Measurements from ENCODE around the gene C9orf40.
A peak's percentile ranks its signal among the peaks of the same experiment; 100 is the strongest.

The C9orf40 gene

GRCh38 chr9:74952201-74953151, at the start of gene C9orf40:
Gene C9orf40 (minus strand): TSS chr9:74952912. CDS start chr9:74952611, 301 bp downstream.
- DNase-seq = peak; percentile 93

- no peak for DNase-seq
Measured at GRCh38 chr9:75001719-75002421, 49.2 kb upstream of the C9orf40 start.

DNA sequence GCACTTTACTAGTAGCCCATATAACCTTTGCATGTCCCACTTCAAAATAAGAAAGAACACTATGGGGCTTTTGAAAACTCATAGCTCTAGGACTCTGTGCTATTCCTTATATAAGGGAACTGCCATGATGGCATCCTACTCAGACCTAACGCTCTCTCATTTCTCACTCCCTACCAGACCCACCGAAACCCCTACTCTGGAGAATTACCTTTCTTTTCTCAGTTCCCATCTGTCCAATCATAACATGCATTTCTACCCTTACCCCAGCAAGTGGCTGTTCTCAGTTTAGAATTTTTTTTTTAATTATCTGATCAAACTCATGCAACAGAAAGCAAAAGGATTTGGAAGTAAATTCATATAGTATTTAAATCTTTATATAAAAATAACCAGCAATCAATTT, 48.1 kb upstream of the C9orf40 start:
- no peak for DNase-seq

GRCh38 chr9:74985041-74985440, 32.3 kb upstream of the C9orf40 start:
- DNase-seq = no peak

- no peak for DNase-seq
Measured at GRCh38 chr9:74983709-74984108, 31.0 kb upstream of the C9orf40 start.

DNA sequence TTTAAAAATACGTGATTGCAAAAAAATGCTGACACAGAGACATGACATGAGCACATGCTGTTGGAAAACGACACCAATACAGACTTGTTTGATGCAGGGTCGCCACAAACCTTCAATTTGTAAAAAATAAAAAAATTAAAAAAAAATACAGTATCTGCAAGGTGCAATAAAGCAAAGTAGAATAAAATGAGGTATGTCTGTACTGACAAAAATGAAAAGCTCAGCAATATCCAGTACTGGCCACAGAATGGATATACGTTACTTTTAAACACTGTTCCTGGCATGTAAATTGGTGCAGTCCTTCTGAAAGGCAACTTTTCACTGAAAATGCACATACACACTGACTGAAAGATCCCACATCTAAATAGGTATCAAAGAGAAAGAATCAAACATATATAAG, 27.1 kb upstream of the C9orf40 start:
- DNase-seq = no peak

GRCh38 chr9:74977287-74977686, 24.6 kb upstream of the C9orf40 start:
- no peak for DNase-seq

DNA sequence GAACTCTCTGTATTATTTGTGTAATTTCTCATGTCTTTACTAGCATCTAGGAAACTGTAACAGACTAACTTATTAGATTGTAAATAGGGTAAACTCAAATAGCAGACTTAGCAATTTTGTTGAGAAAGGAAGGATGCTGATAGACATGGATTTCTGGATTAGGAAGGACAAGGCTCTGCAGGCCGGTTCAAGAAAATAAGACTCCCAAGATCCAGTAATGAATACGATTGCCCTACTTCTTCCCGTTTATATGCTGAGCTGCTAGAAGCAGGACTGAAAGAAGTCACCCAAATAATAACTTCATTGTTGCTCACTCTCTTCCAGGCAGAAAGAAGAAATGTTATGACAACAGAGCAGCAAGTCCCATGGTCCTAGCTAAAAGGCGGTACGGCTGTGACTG, 22.8 kb upstream of the C9orf40 start:
- no peak for DNase-seq

DNA sequence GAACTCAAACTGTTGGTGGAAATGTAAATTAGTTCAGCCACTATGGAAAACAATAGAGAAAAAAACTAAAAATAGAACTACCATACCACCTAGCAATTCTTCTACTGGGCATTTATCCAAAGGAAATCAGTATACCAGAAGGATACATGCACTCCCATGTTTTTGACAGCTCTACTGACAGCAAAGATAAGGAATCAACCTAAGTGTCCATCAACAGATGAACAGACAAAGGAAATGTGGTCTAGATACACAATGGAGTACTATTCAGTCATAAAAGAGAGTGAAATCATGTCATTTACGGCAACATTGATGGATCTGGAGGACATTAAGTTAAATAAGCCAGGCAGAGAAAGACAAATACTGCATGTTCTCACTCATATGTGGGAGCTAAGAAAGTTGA, 21.8 kb upstream of the C9orf40 start:
- DNase-seq = no peak

DNA sequence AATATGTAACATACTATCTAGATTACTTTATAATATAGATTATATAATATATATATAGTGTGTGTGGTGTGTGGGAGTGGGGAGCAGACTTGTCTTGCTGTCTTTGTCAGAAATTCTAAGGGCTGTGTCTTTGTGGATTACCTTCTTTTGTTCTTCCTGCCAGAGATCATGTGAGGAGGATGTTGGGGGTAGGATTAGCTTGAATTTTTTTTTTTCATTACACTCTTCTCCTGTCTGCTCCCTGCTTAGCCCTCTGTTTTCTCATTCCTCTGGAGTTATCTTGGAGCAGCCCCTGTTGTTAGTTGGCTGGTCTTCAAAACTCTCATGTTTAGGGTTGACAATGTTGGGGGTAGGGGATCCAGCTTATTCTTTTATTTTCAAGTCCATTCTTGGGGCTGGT, 21.0 kb upstream of the C9orf40 start:
- DNase-seq = no peak

DNA sequence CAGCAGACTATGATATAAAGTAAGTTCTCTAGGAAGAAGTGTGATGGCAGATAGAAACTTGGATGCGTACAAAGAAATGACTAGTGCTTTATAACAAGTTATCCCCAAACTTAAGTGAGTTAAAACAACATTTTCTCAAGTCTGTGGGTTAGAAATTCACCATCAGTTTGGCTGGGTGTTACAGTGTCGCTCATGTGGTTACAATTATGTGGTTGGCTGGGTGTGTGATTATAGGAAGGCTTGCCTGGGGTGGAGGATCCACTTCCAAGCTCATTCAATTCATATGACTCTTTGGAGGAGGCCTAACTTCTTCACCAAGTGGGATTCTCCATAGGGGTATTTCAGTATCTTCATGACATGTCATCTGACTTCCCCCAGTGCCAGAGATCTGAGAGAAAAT, 10.3 kb upstream of the C9orf40 start:
- DNase-seq = no peak

DNA sequence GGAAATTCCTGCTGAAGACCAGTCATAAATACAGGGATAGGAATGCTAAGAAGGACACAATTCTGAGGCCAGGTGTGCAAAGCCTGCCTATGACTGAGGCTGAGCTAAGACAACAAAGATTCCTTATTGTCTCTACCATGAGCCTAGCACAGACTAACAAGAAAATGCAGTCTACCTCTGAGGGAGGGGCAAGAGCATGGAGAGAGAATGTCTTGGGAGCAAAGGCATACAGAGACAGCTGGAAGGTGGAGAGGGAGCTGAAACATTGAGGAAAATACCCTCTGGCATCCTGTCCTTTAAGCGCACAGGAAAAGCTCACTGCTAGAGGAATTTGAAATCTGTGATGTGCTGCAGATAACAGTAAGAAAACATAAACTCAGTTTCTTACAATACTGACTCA, 8.8 kb upstream of the C9orf40 start:
- DNase-seq = no peak

GRCh38 chr9:74960561-74960960, 7.8 kb upstream of the C9orf40 start:
- no peak for DNase-seq

DNA sequence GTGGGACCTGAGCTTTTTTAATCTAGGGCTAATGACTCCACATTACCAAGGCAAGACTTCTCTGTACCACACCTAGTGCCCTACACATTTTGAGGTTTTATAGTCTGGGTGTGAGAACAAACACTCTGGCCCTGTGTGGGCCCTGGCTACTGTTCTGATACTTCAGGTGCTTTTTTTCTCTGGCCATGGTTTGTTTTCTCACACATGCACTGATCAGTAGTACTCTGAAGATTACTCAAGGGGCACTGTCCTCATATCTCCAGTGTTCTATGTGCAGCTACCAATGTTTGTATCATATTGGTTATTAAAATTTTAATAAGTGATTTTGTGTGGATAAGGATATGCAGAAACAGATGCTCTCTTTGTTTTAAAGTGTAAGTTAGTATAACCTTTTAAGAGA, 5.9 kb upstream of the C9orf40 start:
- DNase-seq = no peak

GRCh38 chr9:74953235-74953751, 581 bp upstream of the C9orf40 start:
- DNase-seq = no peak

DNA sequence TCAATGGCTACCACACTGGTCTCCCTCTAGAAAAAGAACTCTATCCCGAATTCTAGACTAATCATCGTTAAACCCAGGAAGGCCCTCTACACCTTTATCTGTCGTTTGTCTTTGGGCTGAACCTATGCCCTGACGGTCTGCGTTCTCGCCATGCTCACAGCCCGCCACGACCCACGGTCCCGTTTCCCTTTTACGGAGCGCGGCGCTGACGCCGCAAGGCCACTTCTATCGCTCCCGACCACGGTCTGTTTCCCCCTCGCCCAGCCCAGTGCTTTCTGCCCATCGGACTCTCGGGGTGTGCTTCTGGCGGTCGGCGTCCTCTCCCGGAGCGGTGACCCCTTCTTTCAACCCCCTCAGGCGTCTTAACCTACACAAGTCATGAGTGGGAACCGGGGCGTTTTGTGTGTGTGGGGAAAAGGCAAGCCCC, 974 bp downstream of the C9orf40 start:
- peak; percentile 40 for DNase-seq

DNA sequence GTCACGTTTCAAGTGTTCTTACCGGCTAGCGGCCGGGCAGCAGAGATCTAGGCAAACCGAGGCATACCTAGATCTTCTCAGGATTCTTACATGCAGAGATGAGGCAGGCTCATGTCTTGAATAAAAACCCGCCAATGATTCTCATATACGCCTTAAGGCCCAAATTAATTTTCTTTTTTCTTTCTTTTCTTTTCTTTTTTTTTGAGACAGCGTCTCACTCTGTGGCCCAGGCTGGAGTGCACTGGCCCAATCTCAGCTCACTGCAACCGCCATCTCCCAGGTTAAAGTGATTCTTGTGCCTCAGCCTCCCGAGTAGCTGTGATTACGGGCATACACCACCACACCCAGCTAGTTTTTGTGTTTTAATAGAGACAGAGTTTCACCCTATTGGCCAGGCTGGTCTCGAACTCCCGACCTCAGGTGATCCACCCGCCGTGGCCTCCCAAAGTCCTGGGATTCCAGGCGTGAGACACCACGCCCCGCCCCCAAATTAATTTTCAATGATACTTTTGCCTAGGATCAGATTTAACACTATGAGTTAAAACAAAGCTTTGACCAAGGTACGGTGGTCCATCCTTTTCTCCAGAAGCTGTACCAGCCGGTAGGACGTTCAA, 1.5 kb downstream of the C9orf40 start:
- DNase-seq = no peak

GRCh38 chr9:74949859-74950855, 2.6 kb downstream of the C9orf40 start:
- DNase-seq = no peak

DNA sequence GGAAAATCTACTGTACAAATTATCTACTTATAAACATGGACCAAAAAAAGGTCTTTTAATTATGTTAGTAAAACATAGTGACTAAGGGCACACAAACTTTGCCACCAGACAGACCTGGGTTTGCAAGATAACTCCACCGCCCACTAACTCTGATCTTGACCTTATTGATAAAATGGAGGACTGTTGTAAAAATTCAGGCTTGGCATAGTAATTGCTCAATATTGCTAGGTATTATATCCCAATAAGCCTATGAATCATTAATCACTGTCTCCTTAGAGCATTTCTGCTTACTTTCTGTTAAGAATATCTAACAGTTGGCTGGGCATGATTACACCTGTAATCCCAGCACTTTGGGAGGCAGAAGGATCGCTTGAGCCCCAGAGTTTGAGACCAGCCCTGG, 3.8 kb downstream of the C9orf40 start:
- no peak for DNase-seq

- no peak for DNase-seq
Measured at GRCh38 chr9:74946686-74947085, 6.0 kb downstream of the C9orf40 start.

DNA sequence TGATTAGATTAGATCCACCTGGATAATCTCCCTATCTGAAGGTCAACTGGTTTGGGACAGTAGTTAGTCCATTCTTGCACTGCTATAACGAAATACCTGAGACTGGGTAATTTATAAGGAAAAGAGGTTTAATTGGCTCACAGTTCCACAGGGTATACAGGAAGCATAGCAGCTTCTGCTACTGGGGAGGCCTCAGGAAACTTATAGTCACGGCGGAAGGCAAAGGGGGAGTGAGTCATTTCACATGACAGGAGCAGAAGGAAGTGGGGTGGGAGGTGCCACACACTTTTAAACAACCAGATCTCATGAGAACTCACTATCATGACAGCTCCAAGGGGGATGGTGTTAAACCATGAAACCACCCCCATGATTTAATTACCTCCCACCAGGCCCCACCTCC, 9.9 kb downstream of the C9orf40 start:
- DNase-seq = peak; percentile 31

- no peak for DNase-seq
Measured at GRCh38 chr9:74940600-74940999, 12.1 kb downstream of the C9orf40 start.

Measured in activated CD8-positive, alpha-beta memory T cell treated with anti-CD3 and anti-CD28 coated beads, Interleukin-2, amount 50 U/mL, for 4 hours (primary cell).